ENCODE results near the gene NCAPG. TPM values are rescaled to one million over a fixed set of nuclear protein-coding genes. Genes with fewer than 3 reads are reported as not detected.

The NCAPG gene, protein sequence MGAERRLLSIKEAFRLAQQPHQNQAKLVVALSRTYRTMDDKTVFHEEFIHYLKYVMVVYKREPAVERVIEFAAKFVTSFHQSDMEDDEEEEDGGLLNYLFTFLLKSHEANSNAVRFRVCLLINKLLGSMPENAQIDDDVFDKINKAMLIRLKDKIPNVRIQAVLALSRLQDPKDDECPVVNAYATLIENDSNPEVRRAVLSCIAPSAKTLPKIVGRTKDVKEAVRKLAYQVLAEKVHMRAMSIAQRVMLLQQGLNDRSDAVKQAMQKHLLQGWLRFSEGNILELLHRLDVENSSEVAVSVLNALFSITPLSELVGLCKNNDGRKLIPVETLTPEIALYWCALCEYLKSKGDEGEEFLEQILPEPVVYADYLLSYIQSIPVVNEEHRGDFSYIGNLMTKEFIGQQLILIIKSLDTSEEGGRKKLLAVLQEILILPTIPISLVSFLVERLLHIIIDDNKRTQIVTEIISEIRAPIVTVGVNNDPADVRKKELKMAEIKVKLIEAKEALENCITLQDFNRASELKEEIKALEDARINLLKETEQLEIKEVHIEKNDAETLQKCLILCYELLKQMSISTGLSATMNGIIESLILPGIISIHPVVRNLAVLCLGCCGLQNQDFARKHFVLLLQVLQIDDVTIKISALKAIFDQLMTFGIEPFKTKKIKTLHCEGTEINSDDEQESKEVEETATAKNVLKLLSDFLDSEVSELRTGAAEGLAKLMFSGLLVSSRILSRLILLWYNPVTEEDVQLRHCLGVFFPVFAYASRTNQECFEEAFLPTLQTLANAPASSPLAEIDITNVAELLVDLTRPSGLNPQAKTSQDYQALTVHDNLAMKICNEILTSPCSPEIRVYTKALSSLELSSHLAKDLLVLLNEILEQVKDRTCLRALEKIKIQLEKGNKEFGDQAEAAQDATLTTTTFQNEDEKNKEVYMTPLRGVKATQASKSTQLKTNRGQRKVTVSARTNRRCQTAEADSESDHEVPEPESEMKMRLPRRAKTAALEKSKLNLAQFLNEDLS
- 8.2 and 45.3 TPM in 2 replicates for total RNA-seq

GRCh38 chr4:17810260-17811077 lies at the start of gene NCAPG, which contains the start of gene DCAF16:
NCAPG (plus strand) TSS chr4:17810979; CDS start chr4:17811078, 99 bp downstream.
DCAF16 (minus strand) TSS chr4:17810757; CDS start chr4:17804141, 6,616 bp downstream.

DNA sequence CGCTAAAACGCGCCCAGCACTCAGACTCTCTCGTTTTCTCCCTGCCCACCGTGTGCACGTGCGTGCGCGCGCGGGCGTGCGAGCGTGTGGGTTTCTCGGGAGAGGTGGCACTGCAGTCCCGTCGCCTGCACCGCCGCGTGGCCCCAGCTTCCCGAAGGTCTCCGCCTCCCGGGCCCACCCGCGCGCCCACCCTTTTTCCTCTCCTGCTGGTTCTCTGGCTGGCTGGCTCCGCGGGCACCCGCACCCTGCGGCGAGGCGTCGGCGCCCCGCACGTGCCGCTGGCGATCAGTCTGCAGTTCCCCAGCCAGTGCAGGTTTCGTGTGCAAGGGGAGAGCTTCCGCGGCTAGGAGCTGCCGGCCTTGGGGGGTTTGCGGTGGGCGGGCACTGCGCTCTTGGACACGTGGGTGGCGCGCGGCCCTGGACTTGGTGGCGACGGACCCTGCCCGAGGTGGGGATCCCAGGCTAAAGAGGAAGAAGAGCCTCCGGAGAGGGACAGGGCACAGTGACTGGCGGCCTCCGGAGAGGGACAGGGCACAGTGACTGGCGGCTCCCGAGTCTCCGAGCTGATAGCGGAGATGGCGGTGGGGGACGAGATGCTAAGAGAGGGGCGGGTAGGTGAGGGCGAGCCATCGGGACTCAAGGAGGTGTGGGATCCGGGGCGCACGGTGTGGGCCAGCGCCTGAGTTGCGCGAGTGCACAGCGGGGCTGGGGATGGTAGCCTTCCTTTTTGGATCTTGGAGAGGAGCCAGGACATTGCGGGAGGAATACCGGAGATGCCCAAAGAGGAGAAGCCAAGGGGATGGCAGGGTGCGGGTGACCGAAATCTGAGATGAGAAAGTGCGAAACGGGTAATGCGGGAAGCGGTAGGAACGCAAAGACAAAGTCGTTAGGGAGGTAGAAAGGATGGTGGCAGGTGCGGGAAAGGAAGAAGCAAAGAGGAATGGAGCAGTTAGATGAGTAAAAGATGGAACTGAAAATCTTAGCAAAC lies 29.2 kb upstream of the NCAPG start, which contains the start of gene FAM184B:
FAM184B (minus strand) TSS at position 322 of the 988 bp plus-strand sequence. CDS start 322 bp downstream, outside the sequence.

Other genes with a start within 250 kb of the NCAPG start
- gene LAP3, start 233.8 kb upstream of the NCAPG start, total RNA-seq = 62.6 and 72.5 TPM in 2 replicates
- gene MED28, start 196.3 kb upstream of the NCAPG start, total RNA-seq = 5.2 and 9.4 TPM in 2 replicates
- gene FAM184B, start 29.4 kb upstream of the NCAPG start, total RNA-seq = under 0.01 TPM in 1 of 2 replicates, not detected in the other
- gene DCAF16, start 222 bp upstream of the NCAPG start, total RNA-seq = 12.5 and 16.1 TPM in 2 replicates
- 11.1 and 14.4 TPM in 2 replicates for gene LCORL, start 210.8 kb downstream of the NCAPG start, total RNA-seq

All from hair follicular keratinocyte (primary cell).